SH-SY5Y (cell line): ENCODE measurements around the gene VPS37D.

Experiments
- GATA2 ChIP-seq: IDR thresholded peaks from 2 replicates; pipeline ENCODE4 v1.6.1; 2011; ENCODE audit warnings: mild to moderate bottlenecking, low read depth, low read length
- GATA3 ChIP-seq: IDR thresholded peaks from 2 replicates; pipeline ENCODE4 v1.6.1; 2011; ENCODE audit warnings: low read depth, mild to moderate bottlenecking, low read length, moderate library complexity

- TF ChIP-seq GATA3 (no peak), GATA2 (0 out of 2 replicates have a peak, but pooled peaks have one; percentile 28)
Observed at GRCh38 chr7:73683788-73684693, 16.4 kb downstream of the VPS37D start.
